ENCODE measurements around the gene ANTXR1. TPM values are rescaled to one million over a fixed set of nuclear protein-coding genes. Genes with fewer than 3 reads are reported as not detected.

ANTXR1 gene
- total RNA-seq, 1 experiment from 2014 or later = 0.27 TPM

DNA sequence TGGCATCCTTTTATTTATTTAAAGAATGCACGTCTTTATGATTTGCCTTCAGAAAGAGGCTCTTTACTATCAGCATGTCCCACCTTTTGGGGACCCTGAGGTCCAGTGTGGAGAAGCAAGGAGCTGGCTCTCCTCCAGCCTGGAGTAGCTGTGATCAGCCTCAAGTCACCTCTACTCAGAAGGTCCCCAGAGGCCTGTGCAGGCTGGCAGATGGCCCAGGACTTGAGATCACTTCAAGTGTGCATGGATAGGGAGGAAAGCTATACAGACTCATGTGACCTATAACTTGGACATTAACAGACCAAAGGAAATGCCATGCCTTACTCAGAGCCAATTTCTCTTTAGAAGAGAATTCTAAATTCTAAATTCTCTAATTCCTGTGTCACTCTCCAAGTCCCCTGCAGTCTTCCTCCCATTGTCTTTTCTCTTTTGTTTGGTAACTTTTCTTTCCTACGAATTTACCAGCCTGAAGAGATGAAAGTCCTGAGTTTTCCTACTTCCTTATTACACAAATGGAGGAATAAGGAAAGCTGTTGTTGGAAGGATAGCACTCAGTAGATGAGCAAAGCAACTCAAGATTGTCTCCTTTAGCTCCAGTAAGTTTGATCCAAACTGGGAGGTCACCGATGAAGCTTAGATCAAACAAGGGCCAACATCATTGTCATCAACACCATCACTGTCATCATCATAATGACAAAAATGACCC is 210.1 kb downstream of the ANTXR1 start:
- no peak for DNase-seq
- TF ChIP-seq CTCF (IDR thresholded peaks at IDR 0.05; ENCODE audit: insufficient read depth in 1 of 2, low read depth in 1 of 2, low read length in 1 of 2, severe bottlenecking in 1 of 2, unreplicated experiment in 1 of 2) = no peak
- no peaks in the 10 kb centered on the region for H3K9me3 ChIP-seq
- no peaks in the 10 kb centered on the region for H3K36me3 Mint-ChIP-seq (ENCODE audit: insufficient read depth, unreplicated experiment)
- peaks cover 19% of the 10 kb centered on the region for H3K27me3 Mint-ChIP-seq (ENCODE audit: insufficient read depth, unreplicated experiment)
- CTCF ChIA-PET = no interaction called here
- H3K4me3 ChIP-seq (ENCODE audit: low read depth, low read length) = no peak overlapping the region
- no peaks in the 10 kb centered on the region for H3K9me3 Mint-ChIP-seq (ENCODE audit: unreplicated experiment)
- H3K27ac Mint-ChIP-seq (ENCODE audit: unreplicated experiment) = no peak overlapping the region
- no peaks in the 10 kb centered on the region for H3K36me3 ChIP-seq (ENCODE audit: control insufficient read depth, insufficient read depth, low read length)
- H3K4me1 Mint-ChIP-seq (ENCODE audit: low read depth, unreplicated experiment) = no peaks in the 10 kb centered on the region
- no peak overlapping the region for H3K4me3 Mint-ChIP-seq (ENCODE audit: unreplicated experiment)
- no peaks in the 10 kb centered on the region for H3K4me1 ChIP-seq
- POLR2A ChIA-PET = no interaction called here
- H3K27me3 ChIP-seq (replicated peaks; ENCODE audit: control insufficient read depth, insufficient read depth, low read length) = no peaks in the 10 kb centered on the region
- BruUV-seq (replicated peaks) = no TSS peak
- intact Hi-C loops (cut with micrococcal nuclease; ENCODE audit: unreplicated experiment) = no loop called here

- no peaks in the 10 kb centered on the region for H3K27me3 ChIP-seq (replicated peaks; ENCODE audit: control insufficient read depth, insufficient read depth, low read length)
- no peak overlapping the region for H3K4me3 ChIP-seq (ENCODE audit: low read depth, low read length)
- Mint-ChIP-seq H3K27me3 (ENCODE audit: insufficient read depth, unreplicated experiment) (peaks cover 19% of the 10 kb centered on the region), H3K27ac (ENCODE audit: unreplicated experiment) (no peak overlapping the region), H3K4me1 (ENCODE audit: low read depth, unreplicated experiment) (no peaks in the 10 kb centered on the region), H3K4me3 (ENCODE audit: unreplicated experiment) (no peak overlapping the region), H3K36me3 (ENCODE audit: insufficient read depth, unreplicated experiment) (no peaks in the 10 kb centered on the region), H3K9me3 (ENCODE audit: unreplicated experiment) (no peaks in the 10 kb centered on the region)
- no peaks in the 10 kb centered on the region for H3K4me1 ChIP-seq
- H3K36me3 ChIP-seq (ENCODE audit: control insufficient read depth, insufficient read depth, low read length) = no peaks in the 10 kb centered on the region
- no peaks in the 10 kb centered on the region for H3K9me3 ChIP-seq
- no peak for TF ChIP-seq CTCF (IDR thresholded peaks at IDR 0.05; ENCODE audit: insufficient read depth in 1 of 2, low read depth in 1 of 2, low read length in 1 of 2, severe bottlenecking in 1 of 2, unreplicated experiment in 1 of 2)
- ChIA-PET CTCF (no interaction called here), POLR2A (no interaction called here)
- no peak for DNase-seq
- intact Hi-C loops (cut with micrococcal nuclease; ENCODE audit: unreplicated experiment) = no loop called here
- no TSS peak for BruUV-seq (replicated peaks)
Observed at GRCh38 chr2:69223759-69224511, 211.0 kb downstream of the ANTXR1 start.

- H3K4me3 Mint-ChIP-seq (ENCODE audit: unreplicated experiment) = no peak overlapping the region
- DNase-seq = no peak
- peaks cover 19% of the 10 kb centered on the region for H3K27me3 Mint-ChIP-seq (ENCODE audit: insufficient read depth, unreplicated experiment)
- Histone ChIP-seq H3K36me3 (ENCODE audit: control insufficient read depth, insufficient read depth, low read length) (no peaks in the 10 kb centered on the region), H3K4me3 (ENCODE audit: low read depth, low read length) (no peak overlapping the region), H3K9me3 (no peaks in the 10 kb centered on the region), H3K4me1 (no peaks in the 10 kb centered on the region), H3K27me3 (replicated peaks; ENCODE audit: control insufficient read depth, insufficient read depth, low read length) (no peaks in the 10 kb centered on the region)
- H3K9me3 Mint-ChIP-seq (ENCODE audit: unreplicated experiment) = no peaks in the 10 kb centered on the region
- ChIA-PET POLR2A (no interaction called here), CTCF (no interaction called here)
- no peak for TF ChIP-seq CTCF (IDR thresholded peaks at IDR 0.05; ENCODE audit: insufficient read depth in 1 of 2, low read depth in 1 of 2, low read length in 1 of 2, severe bottlenecking in 1 of 2, unreplicated experiment in 1 of 2)
- H3K36me3 Mint-ChIP-seq (ENCODE audit: insufficient read depth, unreplicated experiment) = no peaks in the 10 kb centered on the region
- no TSS peak for BruUV-seq (replicated peaks)
- no peak overlapping the region for H3K27ac Mint-ChIP-seq (ENCODE audit: unreplicated experiment)
- no peaks in the 10 kb centered on the region for H3K4me1 Mint-ChIP-seq (ENCODE audit: low read depth, unreplicated experiment)
- intact Hi-C loops (cut with micrococcal nuclease; ENCODE audit: unreplicated experiment) = no loop called here
Observed at GRCh38 chr2:69224512-69224837, 211.5 kb downstream of the ANTXR1 start.

All from Caco-2 (cell line).